ENCODE data around the gene PPM1M.

The PPM1M gene

GRCh38 chr3:52245322-52246263 is at the start of gene PPM1M:
Gene PPM1M, plus strand, starts transcription at chr3:52245759. Its CDS starts 66 bp downstream, at chr3:52245825.
- TF ChIP-seq POLR2A (IDR thresholded peaks at IDR 0.05; ENCODE audit: extremely low read depth, insufficient read length) (no peak), MYC (IDR thresholded peaks at IDR 0.05; ENCODE audit: low read depth, low read length) (no peak), CTCF (IDR thresholded peaks at IDR 0.05; ENCODE audit: low read depth, low read length) (no peak), MAX (IDR thresholded peaks at IDR 0.05; ENCODE audit: low read depth, low read length) (no peak)
- DNase-seq (ENCODE audit: low read depth) = peak; percentile 37
- no peak within 1 kb of the TSS for H3K4me3 ChIP-seq (ENCODE audit: low read depth, low read length)

GRCh38 chr3:52195823-52196331 is 49.7 kb upstream of the PPM1M start:
- peak; percentile 82 for DNase-seq (ENCODE audit: low read depth)
- no peak overlapping the region for H3K4me3 ChIP-seq (ENCODE audit: low read depth, low read length)
- TF ChIP-seq MAX (IDR thresholded peaks at IDR 0.05; ENCODE audit: low read depth, low read length) = no peak
- TF ChIP-seq POLR2A (IDR thresholded peaks at IDR 0.05; ENCODE audit: extremely low read depth, insufficient read length) = no peak
- TF ChIP-seq CTCF (IDR thresholded peaks at IDR 0.05; ENCODE audit: low read depth, low read length) = no peak
- TF ChIP-seq MYC (IDR thresholded peaks at IDR 0.05; ENCODE audit: low read depth, low read length) = no peak

GRCh38 chr3:52196977-52197376 is 48.6 kb upstream of the PPM1M start:
- no peak for TF ChIP-seq POLR2A (IDR thresholded peaks at IDR 0.05; ENCODE audit: extremely low read depth, insufficient read length)
- no peak for TF ChIP-seq MAX (IDR thresholded peaks at IDR 0.05; ENCODE audit: low read depth, low read length)
- no peak for TF ChIP-seq MYC (IDR thresholded peaks at IDR 0.05; ENCODE audit: low read depth, low read length)
- TF ChIP-seq CTCF (IDR thresholded peaks at IDR 0.05; ENCODE audit: low read depth, low read length) = no peak
- H3K4me3 ChIP-seq (ENCODE audit: low read depth, low read length) = no peak overlapping the region
- DNase-seq (ENCODE audit: low read depth) = no peak

GRCh38 chr3:52197499-52197841 is 48.1 kb upstream of the PPM1M start:
- DNase-seq (ENCODE audit: low read depth) = no peak
- TF ChIP-seq MYC (IDR thresholded peaks at IDR 0.05; ENCODE audit: low read depth, low read length) = no peak
- no peak for TF ChIP-seq POLR2A (IDR thresholded peaks at IDR 0.05; ENCODE audit: extremely low read depth, insufficient read length)
- TF ChIP-seq MAX (IDR thresholded peaks at IDR 0.05; ENCODE audit: low read depth, low read length) = no peak
- no peak for TF ChIP-seq CTCF (IDR thresholded peaks at IDR 0.05; ENCODE audit: low read depth, low read length)
- H3K4me3 ChIP-seq (ENCODE audit: low read depth, low read length) = peak overlapping the region; percentile 22

- peak; percentile 91 for DNase-seq (ENCODE audit: low read depth)
- TF ChIP-seq POLR2A (IDR thresholded peaks at IDR 0.05; ENCODE audit: extremely low read depth, insufficient read length) (peak; percentile 96), MYC (IDR thresholded peaks at IDR 0.05; ENCODE audit: low read depth, low read length) (peak; percentile 46; the same call in 1 of the 2 replicates), CTCF (IDR thresholded peaks at IDR 0.05; ENCODE audit: low read depth, low read length) (no peak)
- H3K4me3 ChIP-seq (ENCODE audit: low read depth, low read length) = peak within 1 kb of the TSS; percentile 89
Measured at GRCh38 chr3:52197842-52198625, 47.5 kb upstream of the PPM1M start, which contains the start of gene ALAS1. Gene ALAS1, plus strand, starts transcription at chr3:52198160. Its CDS starts 1,082 bp downstream, at chr3:52199242.

All from NB4 (cell line).